Skin epidermis (tissue), 12 donors: Measurements from ENCODE around the gene ARHGAP28.
"Not testable (repeated sequence)": the region's sequence is repeated elsewhere in the genome, so short reads cannot be mapped to it uniquely, and the experiment has no call there.

Experiments used
- H3K27ac ChIP-seq, 21 experiments: fragments of 200-600 bp; sonication (generic) in 11 of 21; one replicate each; pipeline ENCODE4 v1.5.0; 2020; ENCODE audit warnings: mild to moderate bottlenecking in 3 of 21, inconsistent platforms in 2 of 21, moderate library complexity in 2 of 21
- H3K4me3 ChIP-seq, 7 experiments: fragments of 200-600 bp; sonication (generic) in 2 of 7; one replicate each; pipeline ENCODE4 v1.5.0; 2020; ENCODE audit warnings: inconsistent platforms in 2 of 7, mild to moderate bottlenecking in 2 of 7, moderate library complexity in 1 of 7

Gene ARHGAP28

DNA sequence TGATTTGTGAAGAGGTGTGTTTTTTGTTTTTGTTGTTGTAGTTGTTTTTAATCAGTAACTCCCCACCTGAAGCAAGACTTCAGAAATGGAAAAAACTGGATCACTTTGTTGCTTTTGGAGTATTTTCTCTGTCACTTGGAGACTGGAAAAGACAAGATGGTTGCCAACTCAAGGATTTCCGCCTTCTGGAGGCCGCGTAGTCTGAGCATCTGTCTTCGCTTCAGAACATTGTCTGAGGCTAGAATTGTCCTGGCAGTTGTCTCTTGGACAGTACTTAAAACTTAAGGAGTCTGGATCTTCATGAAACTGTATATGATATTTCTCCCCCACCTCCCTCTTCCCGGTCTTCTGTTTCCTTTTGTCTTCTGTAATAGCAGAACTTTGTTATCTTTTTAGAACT is 67.7 kb downstream of the ARHGAP28 start:
- no peak overlapping the region for H3K4me3 ChIP-seq
- no peak overlapping the region for H3K27ac ChIP-seq

DNA sequence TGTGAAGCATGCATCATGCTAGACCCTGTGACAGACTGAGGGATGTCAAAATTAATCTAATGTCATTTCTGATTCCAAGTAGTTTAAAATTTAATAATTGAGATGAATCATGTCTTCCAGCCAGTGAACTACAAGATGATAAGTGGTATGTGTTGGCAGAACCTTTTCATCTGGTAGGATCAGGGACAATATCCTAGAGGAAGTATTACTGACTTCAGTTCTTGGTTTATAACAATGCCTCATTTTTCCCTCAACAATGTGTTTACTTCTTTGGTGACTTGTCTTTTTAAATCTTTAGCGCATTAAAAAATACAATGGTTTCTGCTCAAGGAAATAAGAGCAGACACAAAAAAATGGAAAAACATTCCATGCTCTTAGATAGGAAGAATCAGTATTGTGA is 69.4 kb downstream of the ARHGAP28 start:
- H3K27ac ChIP-seq: no peak overlapping the region

DNA sequence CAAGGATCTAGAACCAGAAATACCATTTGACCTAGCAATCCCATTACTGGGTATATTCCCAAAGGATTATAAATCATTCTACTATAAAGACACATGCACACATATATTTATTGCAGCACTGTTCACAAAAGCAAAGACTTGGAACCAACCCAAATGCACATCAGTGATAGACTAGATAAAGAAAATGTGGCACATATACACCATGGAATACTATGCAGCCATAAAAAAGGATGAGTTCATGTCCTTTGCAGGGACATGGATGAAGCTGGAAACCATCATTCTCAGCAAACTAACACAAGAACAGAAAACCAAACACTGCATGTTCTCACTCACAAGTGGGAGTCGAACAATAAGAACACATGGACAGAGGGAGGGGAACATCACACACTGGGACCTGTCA is 70.8 kb downstream of the ARHGAP28 start:
- H3K4me3 ChIP-seq, H3K27ac ChIP-seq: not testable (repeated sequence)

More for the DNA sequence above, 69.4 kb downstream of the ARHGAP28 start:
- no peak overlapping the region for H3K4me3 ChIP-seq

DNA sequence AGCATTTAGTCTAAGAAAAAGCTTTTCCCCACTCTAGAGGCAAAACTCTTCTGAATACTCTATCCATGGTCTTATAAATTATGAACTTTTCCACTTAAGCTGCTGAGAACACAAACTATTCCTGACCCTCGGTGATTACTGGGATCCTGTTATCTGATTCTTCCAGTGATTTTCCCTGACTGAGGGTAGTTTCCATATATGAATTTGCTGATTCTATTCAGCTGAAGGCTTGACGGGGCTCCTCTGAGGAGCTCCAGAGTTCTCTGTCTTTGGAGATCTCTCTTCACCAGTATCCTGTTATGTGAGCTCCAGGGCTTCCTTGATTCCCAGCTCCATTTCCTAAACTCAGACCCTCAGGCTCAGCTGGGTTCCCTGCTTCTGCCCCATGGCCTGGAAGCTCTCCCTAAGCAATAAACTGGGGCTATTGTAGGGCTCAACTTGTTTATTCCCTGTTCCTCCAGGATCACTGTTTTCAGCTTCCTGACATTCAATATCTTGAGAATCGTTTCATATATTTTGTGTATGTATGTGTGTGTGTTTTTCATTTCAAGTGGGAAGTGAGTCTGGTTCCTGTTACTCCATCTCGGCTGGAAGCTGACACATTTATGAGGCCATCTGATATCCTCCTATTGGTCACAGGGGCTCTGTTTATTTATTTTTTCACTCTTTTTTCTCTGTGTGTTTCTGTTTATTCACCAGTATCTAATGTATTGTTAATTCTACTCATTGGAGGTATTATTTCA is 78.2 kb downstream of the ARHGAP28 start:
- peak overlapping the region in 2 of 21 experiments; percentile 70 to 72 for H3K27ac ChIP-seq

DNA sequence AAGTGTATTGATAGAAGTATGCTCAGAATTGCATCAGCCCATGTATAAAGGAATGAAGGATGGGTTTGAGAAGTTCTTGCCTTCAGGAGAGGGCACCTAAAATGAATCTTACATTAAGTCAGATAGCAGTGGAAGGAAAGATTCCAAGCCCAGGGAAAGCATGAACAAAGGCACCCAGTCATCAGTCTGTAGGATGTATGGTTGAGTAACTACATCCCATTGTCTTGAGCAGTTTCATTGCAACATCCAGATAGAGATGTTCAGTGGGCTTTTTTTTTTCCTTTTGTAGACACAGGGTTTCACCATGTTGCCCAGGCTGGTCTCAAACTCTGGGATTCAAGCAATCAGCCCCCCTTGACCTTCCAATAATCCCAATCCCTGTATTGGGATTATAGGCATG is 80.7 kb downstream of the ARHGAP28 start:
- no peak overlapping the region for H3K27ac ChIP-seq
- no peak overlapping the region for H3K4me3 ChIP-seq

More for the DNA sequence above, 78.2 kb downstream of the ARHGAP28 start:
- no peak overlapping the region for H3K4me3 ChIP-seq

DNA sequence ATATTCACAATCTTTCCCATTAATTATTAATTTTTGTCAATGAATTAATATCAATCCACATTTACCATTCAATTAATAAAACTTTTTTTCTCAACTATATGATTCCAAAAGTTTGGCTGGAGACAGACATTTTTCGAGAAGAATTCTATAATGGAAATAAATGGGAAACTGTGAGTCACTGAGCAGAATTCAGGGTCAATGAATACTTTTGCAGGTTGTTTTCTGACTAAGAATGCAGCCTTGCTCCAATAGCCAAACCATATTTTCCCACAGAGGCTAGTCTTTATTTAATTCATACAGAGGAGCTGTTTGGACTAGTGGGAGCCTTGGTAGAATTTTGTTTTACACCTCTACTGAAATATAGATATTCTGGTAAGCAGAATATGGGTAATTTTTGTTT is 82.3 kb downstream of the ARHGAP28 start:
- H3K27ac ChIP-seq: no peak overlapping the region
- H3K4me3 ChIP-seq: no peak overlapping the region

DNA sequence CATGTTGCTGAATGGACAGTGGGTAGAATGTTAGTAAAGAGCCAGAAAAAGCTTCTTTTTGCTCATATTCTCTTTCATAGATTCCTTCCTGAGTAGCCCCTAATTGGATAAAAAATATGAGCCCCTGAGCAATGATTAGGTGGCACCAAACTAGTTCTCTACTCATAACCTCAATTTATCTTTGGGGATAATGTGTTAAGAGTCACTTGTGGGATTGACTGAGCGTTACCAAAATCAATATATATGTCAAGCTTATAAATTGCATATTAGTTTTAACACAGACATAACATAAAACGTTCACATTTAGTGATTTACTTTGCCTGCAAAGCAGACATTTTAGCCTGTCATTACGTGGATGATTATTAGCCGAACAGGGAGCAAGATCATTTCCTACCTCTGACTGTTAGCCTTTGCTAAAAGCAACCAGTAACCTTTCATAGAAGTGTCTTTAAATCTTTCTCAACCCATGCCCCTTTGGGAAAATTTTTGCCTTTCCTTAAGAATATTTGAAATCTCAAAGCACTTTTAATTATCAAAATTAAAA is 85.4 kb downstream of the ARHGAP28 start:
- no peak overlapping the region for H3K27ac ChIP-seq

DNA sequence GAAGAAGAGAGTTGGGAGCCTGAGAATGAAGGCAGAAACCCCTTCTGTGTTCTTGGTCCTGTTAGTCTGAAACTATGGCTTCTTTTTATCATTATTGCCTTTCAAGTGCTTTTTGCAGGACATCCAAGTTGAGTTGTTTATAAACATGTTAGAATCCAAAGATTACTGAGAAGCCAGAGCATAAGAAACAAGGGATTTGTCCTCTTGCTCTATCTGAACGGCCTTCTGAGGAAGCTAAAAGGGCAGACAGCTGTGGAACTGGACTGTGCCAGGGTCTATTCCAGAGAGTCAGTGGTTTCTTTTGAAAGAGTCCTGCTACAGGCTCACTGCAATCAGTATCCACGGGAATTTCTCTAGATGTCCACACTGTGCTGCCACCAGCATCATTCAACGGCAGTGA is 86.6 kb downstream of the ARHGAP28 start:
- H3K27ac ChIP-seq: no peak overlapping the region
- H3K4me3 ChIP-seq: no peak overlapping the region

More for the DNA sequence above, 85.4 kb downstream of the ARHGAP28 start:
- no peak overlapping the region for H3K4me3 ChIP-seq

DNA sequence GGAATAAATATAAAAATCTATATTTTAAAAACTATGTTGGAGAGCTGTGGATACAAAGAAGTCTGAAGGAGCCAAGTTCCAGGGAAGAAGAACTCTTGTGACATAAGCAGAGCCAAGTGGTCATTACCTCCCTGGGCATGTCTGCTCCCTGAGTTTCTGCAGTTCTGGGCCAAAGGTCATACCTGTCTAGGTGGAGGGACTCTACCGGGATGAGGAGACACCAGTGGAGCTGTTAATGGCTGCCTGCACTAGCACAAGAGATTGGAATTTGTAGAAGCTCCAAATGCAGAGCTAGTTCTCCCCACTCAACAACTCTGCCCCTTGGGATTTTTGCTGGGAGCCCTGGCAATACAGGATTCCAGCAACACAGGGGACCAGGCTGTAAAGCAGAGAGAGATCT is 89.8 kb downstream of the ARHGAP28 start:
- H3K27ac ChIP-seq: no peak overlapping the region

DNA sequence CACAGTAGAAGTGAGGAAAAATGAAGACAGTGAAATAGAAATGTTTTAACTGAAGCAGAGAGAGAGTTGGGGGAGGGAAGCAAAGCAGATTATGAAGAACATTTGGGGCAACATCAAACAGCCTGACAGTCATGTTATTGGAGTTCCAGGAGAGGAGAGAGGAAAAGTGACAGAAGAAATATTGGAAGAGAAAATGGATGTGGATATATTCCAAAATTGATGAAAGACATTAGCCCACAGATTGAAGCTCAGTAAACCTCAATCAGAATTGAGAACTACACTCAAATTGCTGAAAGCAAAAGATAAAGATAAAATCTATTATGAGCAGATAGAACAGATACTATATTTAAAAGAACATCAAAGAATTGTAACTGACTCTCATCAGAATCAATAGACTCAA is 90.8 kb downstream of the ARHGAP28 start:
- Histone ChIP-seq H3K27ac (peak overlapping the region in 1 of 21 experiments; percentile 39), H3K4me3 (no peak overlapping the region)

More for the DNA sequence above, 89.8 kb downstream of the ARHGAP28 start:
- H3K4me3 ChIP-seq: no peak overlapping the region

DNA sequence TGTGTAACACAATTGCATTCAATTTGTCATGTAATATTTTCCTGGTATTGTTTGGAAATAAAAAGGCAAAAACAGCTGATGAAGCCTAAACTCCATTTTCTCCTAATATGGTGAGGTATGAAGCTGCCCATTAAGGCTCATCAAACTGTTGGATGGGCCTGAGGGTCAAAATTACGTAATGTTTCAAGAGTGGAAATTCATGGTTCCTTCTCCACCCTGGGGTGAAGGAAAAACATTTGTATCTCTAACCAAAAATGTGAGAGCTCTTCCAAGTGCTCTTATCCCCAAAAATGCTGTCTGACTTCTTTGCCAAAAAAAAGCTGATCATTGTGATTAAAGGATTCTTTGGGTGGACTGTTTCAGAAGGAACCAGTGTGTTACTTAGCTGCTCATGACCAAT is 91.8 kb downstream of the ARHGAP28 start:
- no peak overlapping the region for H3K27ac ChIP-seq
- H3K4me3 ChIP-seq: no peak overlapping the region

DNA sequence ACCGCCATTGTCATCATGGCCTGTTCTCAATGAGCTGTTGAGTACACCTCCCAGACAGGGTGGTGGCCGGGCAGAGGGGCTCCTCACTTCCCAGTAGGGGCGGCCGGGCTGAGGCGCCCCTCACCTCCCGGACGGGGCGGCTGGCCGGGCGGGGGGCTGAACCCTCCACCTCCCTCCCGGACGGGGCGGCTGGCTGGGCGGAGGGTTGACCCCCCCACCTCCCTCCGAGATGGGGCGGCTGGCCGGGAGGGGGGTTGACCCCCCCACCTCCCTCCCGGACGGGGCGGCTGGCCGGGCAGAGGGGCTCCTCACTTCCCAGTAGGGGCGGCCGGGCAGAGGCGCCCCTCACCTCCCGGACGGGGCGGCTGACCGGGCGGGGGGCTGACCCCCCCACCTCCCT is 97.6 kb downstream of the ARHGAP28 start:
- not testable (repeated sequence) for H3K4me3 ChIP-seq, H3K27ac ChIP-seq

DNA sequence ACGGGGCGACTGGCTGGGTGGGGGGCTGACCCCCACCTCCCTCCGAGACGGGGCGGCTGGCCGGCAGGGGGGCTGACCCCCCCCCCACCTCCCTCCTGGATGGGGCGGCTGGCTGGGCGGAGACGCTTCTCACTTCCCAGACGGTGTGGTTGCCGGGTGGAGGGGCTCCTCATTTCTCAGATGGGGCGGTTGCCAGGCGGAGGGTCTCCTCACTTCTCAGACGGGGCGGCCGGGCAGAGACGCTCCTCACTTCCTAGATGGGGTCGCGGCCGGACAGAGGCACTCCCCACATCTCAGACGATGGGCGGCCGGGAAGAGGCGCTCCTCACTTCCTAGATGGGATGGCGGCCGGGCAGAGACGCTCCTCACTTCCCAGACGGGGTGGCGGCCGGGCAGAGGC is 98.0 kb downstream of the ARHGAP28 start:
- H3K27ac ChIP-seq: not testable (repeated sequence)

DNA sequence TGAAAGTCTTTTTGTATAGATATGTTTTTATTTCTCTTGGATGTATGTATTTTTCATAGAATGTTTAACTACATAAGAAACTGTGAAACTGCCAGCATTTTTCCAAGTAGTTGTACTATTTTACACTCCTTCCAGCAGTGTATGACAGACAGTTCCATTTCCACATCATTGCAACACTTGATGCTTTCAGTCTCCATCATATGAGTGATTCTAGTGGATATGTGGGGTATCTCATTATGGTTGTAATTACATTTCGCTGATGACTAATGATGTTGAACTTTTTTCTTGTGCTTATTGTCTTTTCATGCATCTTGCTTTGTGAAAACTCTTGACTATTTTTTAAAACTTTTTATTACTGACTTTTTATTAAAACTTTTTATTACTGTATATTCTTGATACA is 101.4 kb downstream of the ARHGAP28 start:
- Histone ChIP-seq H3K4me3 (no peak overlapping the region), H3K27ac (no peak overlapping the region)

More for the DNA sequence above, 98.0 kb downstream of the ARHGAP28 start:
- H3K4me3 ChIP-seq: not testable (repeated sequence)

DNA sequence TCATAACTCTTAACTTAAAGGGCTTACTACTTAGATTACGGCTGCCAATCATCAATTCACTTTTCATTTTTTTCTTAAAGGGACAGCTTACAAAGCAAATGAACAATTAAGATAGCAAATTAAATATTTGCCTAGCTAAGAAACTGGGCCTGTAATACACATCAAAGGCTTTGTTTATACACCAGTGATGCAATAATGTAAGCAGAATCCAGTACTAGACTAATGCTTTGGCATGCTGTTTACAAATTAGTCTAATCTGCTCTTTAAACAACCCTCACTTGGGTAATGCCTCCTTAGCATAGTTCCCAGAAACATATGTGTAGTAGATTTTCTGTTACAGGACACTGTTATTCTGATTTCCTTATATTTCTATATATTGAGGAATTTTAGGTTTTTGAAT is 105.8 kb downstream of the ARHGAP28 start:
- Histone ChIP-seq H3K27ac (no peak overlapping the region), H3K4me3 (no peak overlapping the region)

DNA sequence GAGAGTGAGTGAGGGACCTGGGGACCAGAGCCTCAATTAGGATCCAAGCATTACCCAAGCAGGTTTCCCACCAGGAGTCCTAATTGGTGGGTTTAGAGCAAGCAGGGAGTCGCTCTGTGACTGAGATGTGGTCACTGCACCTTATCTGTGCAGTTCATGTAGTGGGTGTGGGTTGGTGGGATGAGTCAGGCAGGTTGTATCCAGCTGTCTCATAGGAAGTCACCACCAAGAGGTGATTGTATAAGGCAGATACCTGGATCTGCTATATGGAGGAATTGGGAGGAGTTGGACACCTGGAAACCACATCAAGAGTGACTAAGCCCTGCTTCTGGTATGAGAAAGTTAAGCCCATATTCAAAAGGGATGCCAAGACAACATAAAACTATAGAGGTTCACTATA is 106.8 kb downstream of the ARHGAP28 start:
- H3K4me3 ChIP-seq: no peak overlapping the region
- H3K27ac ChIP-seq: peak overlapping the region in 2 of 21 experiments; percentile 31 to 56

DNA sequence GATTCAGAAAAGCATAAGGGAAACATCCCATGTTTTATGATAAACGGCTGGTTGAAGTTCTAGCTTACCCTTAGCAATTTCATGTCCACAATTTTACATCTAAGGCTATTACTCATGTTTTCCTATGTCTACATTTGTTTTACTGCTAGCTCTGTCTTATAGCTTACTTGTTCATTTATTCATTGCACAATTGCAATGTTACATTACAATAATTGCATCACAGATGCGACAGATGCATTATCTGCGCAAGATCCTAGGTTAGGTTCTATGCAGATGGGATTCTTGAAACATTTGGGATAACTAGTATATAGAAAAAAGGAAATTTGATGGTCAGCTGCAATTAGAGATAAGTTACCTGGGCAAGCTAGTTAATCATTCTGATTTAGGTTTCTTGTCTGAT is 108.4 kb downstream of the ARHGAP28 start:
- H3K4me3 ChIP-seq: no peak overlapping the region
- H3K27ac ChIP-seq: peak overlapping the region in 1 of 21 experiments; percentile 56

DNA sequence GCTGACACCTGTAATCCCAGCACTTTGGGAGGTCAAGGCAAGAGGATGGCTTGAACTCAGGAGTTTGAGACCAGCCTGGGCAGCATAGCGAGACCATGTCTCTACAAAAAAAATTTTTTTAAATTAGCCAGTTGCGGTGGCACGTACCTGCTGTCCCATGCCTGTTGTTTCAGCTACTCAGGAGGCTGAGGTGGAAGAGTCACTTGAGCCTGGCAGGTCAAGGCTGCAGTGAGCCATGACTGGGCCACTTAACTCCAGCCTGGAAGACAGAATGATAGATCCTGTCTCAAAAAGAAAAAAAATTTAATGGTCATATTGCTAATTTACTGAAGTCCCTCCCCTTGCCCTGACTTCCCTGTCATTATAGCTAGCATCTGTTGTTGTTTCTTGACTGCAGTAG is 112.6 kb downstream of the ARHGAP28 start:
- H3K4me3 ChIP-seq: no peak overlapping the region
- no peak overlapping the region for H3K27ac ChIP-seq

DNA sequence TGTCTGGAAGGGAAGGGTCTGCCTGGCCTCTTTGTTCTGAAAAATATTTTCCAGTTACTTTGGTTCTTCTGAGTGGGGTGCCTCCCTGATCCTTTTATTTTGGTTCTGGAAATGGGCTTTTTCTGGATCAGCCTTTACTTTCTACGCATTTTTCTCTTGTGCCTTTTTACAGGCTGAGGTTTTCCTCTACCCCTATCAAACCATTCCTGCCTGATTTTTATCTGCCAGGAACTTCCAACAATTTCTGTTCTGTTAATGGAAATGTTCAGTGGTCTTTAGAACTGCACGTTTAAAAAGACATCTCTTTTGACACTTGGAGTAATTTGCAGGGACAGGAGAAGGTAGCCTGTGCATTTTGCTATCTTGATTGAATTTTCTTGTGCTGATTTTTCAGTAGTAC is 113.8 kb downstream of the ARHGAP28 start:
- H3K4me3 ChIP-seq: no peak overlapping the region

DNA sequence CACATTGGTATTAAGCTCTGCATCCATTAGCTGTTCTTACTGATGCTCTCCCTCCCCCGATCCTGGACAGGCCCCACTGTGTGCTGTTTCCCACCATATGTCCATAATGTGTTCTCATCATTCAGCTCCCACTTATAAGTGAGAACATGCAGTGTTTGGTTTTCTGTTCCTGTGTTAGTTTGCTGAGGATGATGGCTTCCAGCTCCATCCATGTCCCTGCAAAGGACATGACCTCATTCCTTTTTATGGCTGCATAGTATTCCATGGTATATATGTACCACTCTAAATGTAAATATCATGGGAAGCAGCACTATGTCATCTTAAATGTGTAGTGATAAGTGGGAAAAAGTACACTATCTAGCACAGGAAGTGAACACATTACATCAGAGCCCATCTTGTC is 116.0 kb downstream of the ARHGAP28 start:
- H3K27ac ChIP-seq, H3K4me3 ChIP-seq: not testable (repeated sequence)

More for the DNA sequence above, 113.8 kb downstream of the ARHGAP28 start:
- no peak overlapping the region for H3K27ac ChIP-seq

DNA sequence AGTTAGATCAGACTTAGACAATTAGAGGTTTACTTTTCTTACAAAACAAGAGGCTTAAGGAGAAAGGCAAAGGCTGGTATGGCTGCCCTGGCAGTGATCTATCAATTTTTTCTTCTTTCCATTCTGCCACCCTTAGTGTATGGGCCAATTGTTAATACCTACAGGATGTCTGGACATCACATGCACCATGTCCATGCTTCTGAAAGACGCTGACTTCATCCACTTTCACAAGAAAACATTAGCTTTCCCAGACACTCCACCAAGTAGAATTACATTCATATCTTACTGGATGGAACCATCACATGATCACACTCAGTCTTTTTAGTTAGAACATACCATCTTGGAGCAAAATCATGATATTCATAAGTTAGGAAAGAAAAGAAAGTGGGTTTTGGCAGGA is 120.9 kb downstream of the ARHGAP28 start:
- Histone ChIP-seq H3K27ac (no peak overlapping the region), H3K4me3 (no peak overlapping the region)

DNA sequence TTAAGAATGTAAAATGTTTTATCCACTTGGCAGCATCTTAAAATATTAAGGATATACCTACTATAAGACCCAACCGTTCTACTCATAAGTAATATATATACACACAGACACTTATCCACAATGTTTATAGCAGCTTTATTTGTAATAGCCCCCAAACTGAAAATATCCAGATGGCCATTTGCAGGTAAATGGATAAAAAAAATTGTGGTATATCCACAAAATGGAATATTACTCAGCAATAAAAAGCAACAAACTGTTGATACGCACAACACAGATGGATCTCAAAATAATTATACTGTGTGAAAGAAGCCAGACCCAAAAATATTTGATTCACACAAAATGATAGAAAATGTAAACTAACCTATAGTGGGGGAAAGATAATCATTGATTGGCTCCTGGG is 122.0 kb downstream of the ARHGAP28 start:
- no peak overlapping the region for H3K27ac ChIP-seq
- H3K4me3 ChIP-seq: no peak overlapping the region
